HCT116 (cell line): ENCODE data around the gene FAAP24. TPM values are rescaled to one million over a fixed set of nuclear protein-coding genes. Genes with fewer than 3 reads are reported as not detected.

Source experiments
- ATAC-seq: fragments of 200-7000 bp; cut with Tn5 transposase; 2 replicates; pipeline ENCODE4 v1.9.1; 2020; ENCODE audit warnings: mild to moderate bottlenecking, moderate library complexity
- BruUV-seq: library from RNA; stranded (reverse); fragments of 400-500 nt; replicated peaks from 2 replicates; lab custom pipeline; 2021; lab: Mats Ljungman, UMichigan
- CTCF ChIA-PET: fragments of 300-600 bp; sonication (Branson Sonifier 250); formaldehyde crosslinking; loops from one replicate; lab custom pipeline; 2021; ENCODE audit warnings: antibody characterized with exemption; lab: Charles Lee
- POLR2A ChIA-PET: fragments of 300-600, 350-600 bp; sonication (Branson Sonifier 250); formaldehyde crosslinking; loops from one replicate; lab custom pipeline; 2021; ENCODE audit warnings: antibody characterized with exemption; lab: Charles Lee
- RAD21 ChIA-PET, 2 experiments: fragments of 300-600 bp; sonication (Branson Sonifier 250); formaldehyde crosslinking; loops; one replicate each; lab custom pipeline; 2023; ENCODE audit warnings: low total read pairs in 2 of 2; ENCODE audit not compliant: uncharacterized antibody in 2 of 2, unreplicated experiment in 2 of 2, low non-redundant PET in 1 of 2; lab: Charles Lee
- DNase-seq: peaks from one replicate; pipeline ENCODE4 v3.0.0-alpha.2; 2010; ENCODE audit warnings: low read depth, low spot score
- H2AFZ ChIP-seq: fragments of 200-600 bp; shearing (Covaris generic), sonication (generic); 2 replicates; pipeline ENCODE4 v1.6.1; 2017; ENCODE audit warnings: low read depth, mixed run types, mixed read lengths, antibody characterized with exemption, low read length; ENCODE audit not compliant: poor library complexity, severe bottlenecking
- H3K27ac ChIP-seq: 2 replicates; pipeline ENCODE4 v1.5.1; 2012; ENCODE audit warnings: low read depth, low read length
- H3K27me3 ChIP-seq: fragments of 200-600 bp; sonication (generic); 2 replicates; pipeline ENCODE4 v1.6.1; 2016; ENCODE audit warnings: mixed run types, low read length, mixed read lengths; ENCODE audit not compliant: insufficient read depth
- H3K36me3 ChIP-seq, 2 experiments: fragments of 200-500 bp in 1 of 2; fragments of 200-600 bp in 1 of 2; sonication (Bioruptor generic) in 1 of 2; sonication (generic) in 1 of 2; 2 replicates each; pipeline versions ENCODE4 v1.5.1 to v1.6.1; 2014 to 2016; ENCODE audit warnings: low read length in 2 of 2, inconsistent platforms in 1 of 2, mixed read lengths in 1 of 2, mixed run types in 1 of 2; ENCODE audit not compliant: insufficient read depth in 2 of 2, control insufficient read depth in 1 of 2
- H3K4me1 ChIP-seq, 2 experiments: fragments of 200-600 bp in 1 of 2; sonication (generic) in 1 of 2; 2 replicates each; pipeline versions ENCODE4 v1.5.1 to v1.6.1; 2012 to 2017; ENCODE audit warnings: low read length in 2 of 2, inconsistent platforms in 1 of 2, mild to moderate bottlenecking in 1 of 2, mixed read lengths in 1 of 2, mixed run types in 1 of 2, moderate library complexity in 1 of 2; ENCODE audit not compliant: insufficient read depth in 2 of 2, control insufficient read depth in 1 of 2
- H3K4me2 ChIP-seq: fragments of 200-600 bp; sonication (generic); 2 replicates; pipeline ENCODE4 v1.6.1; 2017; ENCODE audit warnings: mixed run types, low read length, mixed read lengths
- H3K4me3 ChIP-seq, 2 experiments: fragments of 200-600 bp in 1 of 2; sonication (generic) in 1 of 2; replicated peaks in 1 of 2; 2 replicates each; pipeline ENCODE4 v1.5.1; 2011 to 2016; ENCODE audit warnings: low read length in 2 of 2, control low read depth in 1 of 2, low read depth in 1 of 2, mild to moderate bottlenecking in 1 of 2, mixed read lengths in 1 of 2, mixed run types in 1 of 2
- H3K79me2 ChIP-seq: fragments of 200-600 bp; sonication (generic); 2 replicates; pipeline ENCODE4 v1.6.1; 2017; ENCODE audit warnings: mild to moderate bottlenecking, mixed run types, low read length, moderate library complexity, mixed read lengths; ENCODE audit not compliant: insufficient read depth
- H3K9ac ChIP-seq: fragments of 200-600 bp; sonication (generic); 2 replicates; pipeline ENCODE4 v1.6.1; 2016; ENCODE audit warnings: low read length, mixed read lengths
- H3K9me2 ChIP-seq: fragments of 200-600 bp; sonication (generic), shearing (Covaris generic); 2 replicates; pipeline ENCODE4 v1.6.1; 2017; ENCODE audit warnings: mixed run types, mild to moderate bottlenecking, moderate library complexity; ENCODE audit not compliant: insufficient read depth
- H3K9me3 ChIP-seq, 2 experiments: fragments of 200-500 bp in 1 of 2; fragments of 200-600 bp in 1 of 2; sonication (Bioruptor generic) in 1 of 2; sonication (generic) in 1 of 2; 2 replicates each; pipeline ENCODE4 v1.6.1; 2014 to 2017; ENCODE audit warnings: low read length in 2 of 2, mixed read lengths in 2 of 2, inconsistent platforms in 1 of 2, low read depth in 1 of 2, mild to moderate bottlenecking in 1 of 2, mixed run types in 1 of 2, moderate library complexity in 1 of 2; ENCODE audit not compliant: control insufficient read depth in 1 of 2, insufficient read depth in 1 of 2
- H4K20me1 ChIP-seq: fragments of 200-600 bp; sonication (generic), shearing (Covaris generic); 2 replicates; pipeline ENCODE4 v1.6.1; 2017; ENCODE audit warnings: mixed run types, mild to moderate bottlenecking, moderate library complexity; ENCODE audit not compliant: insufficient read depth
- EGR1 ChIP-seq: IDR thresholded peaks from 2 replicates; pipeline ENCODE4 v1.6.1; 2012; ENCODE audit warnings: low read depth
- ELF1 ChIP-seq: IDR thresholded peaks from 2 replicates; pipeline ENCODE4 v1.6.1; 2012; ENCODE audit warnings: low read depth, borderline replicate concordance
- EZH2 ChIP-seq: fragments of 200-600 bp; sonication (generic); IDR thresholded peaks from 2 replicates; pipeline ENCODE4 v1.6.1; 2017; ENCODE audit warnings: antibody characterized with exemption, mixed run types
- EZH2phosphoT487 ChIP-seq: fragments of 200-600 bp; IDR thresholded peaks from 2 replicates; pipeline ENCODE4 v1.6.1; 2018; ENCODE audit warnings: antibody characterized with exemption, borderline replicate concordance
- FOSL1 ChIP-seq: IDR thresholded peaks from 2 replicates; pipeline ENCODE4 v1.6.1; 2012; ENCODE audit warnings: low read depth
- JUND ChIP-seq: IDR thresholded peaks from 2 replicates; pipeline ENCODE4 v1.6.1; 2012
- POLR2A ChIP-seq: IDR thresholded peaks from 2 replicates; pipeline ENCODE4 v1.7.0; 2011; ENCODE audit warnings: borderline replicate concordance; ENCODE audit not compliant: insufficient read depth, insufficient read length; ENCODE audit errors: extremely low read depth
- POLR2AphosphoS5 ChIP-seq: IDR thresholded peaks from 2 replicates; pipeline ENCODE4 v1.6.1; 2011; ENCODE audit warnings: mild to moderate bottlenecking, low read depth, low read length, moderate library complexity
- RAD21 ChIP-seq: IDR thresholded peaks from 2 replicates; pipeline ENCODE4 v1.6.1; 2012; ENCODE audit warnings: low read depth, mild to moderate bottlenecking
- SIN3A ChIP-seq: IDR thresholded peaks from 2 replicates; pipeline ENCODE4 v1.6.1; 2012; ENCODE audit warnings: low read depth
- SP1 ChIP-seq: IDR thresholded peaks from 2 replicates; pipeline ENCODE4 v1.6.1; 2012; ENCODE audit warnings: low read depth
- TCF7L2 ChIP-seq: IDR thresholded peaks from 2 replicates; pipeline ENCODE4 v1.7.0; 2011; ENCODE audit warnings: borderline replicate concordance, inconsistent platforms; ENCODE audit not compliant: insufficient read depth, insufficient read length; ENCODE audit errors: extremely low read depth
- YY1 ChIP-seq: IDR thresholded peaks from 2 replicates; pipeline ENCODE4 v1.6.1; 2011; ENCODE audit warnings: low read length, low read depth, moderate library complexity, mild to moderate bottlenecking; ENCODE audit not compliant: insufficient replicate concordance; ENCODE audit errors: extremely low read depth
- ZFX ChIP-seq: fragments of 450-650 bp; IDR thresholded peaks from 2 replicates; pipeline ENCODE4 v1.6.1; 2017
- ZNF274 ChIP-seq: fragments of 200-500 bp; sonication (Bioruptor generic); IDR thresholded peaks from 2 replicates; pipeline ENCODE4 v1.6.1; 2014; ENCODE audit warnings: mild to moderate bottlenecking, low read depth, low read length, inconsistent platforms
- intact Hi-C: fragments of 100-400 bp; cut with micrococcal nuclease; formaldehyde crosslinking; loops from 2 replicates; pipeline ENCODE4 v1.10.0; 2022
- total RNA-seq: library from RNA; stranded (reverse); gene quantifications from one replicate; pipeline ENCODE4 v1.2.1, GENCODE V29; 2021; ENCODE audit not compliant: unreplicated experiment
- TF ChIP-seq, protein P1 (sequence below): IDR thresholded peaks from 2 replicates; pipeline ENCODE4 v1.6.1; 2011; ENCODE audit warnings: mild to moderate bottlenecking, low read length, moderate library complexity; ENCODE audit not compliant: insufficient replicate concordance; ENCODE audit errors: extremely low read depth
- TF ChIP-seq, protein P2 (sequence below): IDR thresholded peaks from 2 replicates; pipeline ENCODE4 v1.6.1; 2012; ENCODE audit warnings: low read depth

The FAAP24 gene
- total RNA-seq, 1 experiment from 2014 or later = 4.9 TPM

DNA sequence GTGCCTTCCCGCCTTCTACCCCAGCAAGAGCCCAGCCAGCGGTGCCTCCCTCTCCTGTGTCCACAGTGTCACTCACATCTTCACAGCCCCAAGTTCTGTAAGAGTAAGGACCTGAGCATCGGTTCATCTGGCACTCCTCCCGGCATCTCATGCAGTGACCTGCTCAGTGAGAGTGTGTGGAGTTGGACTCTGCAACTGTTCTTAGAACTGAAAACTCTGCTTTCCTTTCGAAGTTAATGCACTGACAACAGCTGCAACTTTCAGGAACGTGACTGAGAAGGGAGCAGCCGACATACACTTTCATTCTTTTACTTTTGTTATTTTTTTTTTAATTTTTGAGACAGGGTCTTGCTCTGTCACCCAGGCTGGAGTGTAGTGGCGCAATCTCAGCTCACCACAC lies 41.5 kb upstream of the FAAP24 start:
- ATAC-seq = no peak
- Histone ChIP-seq H3K4me2 (no peak overlapping the region), H3K4me1 (no peaks in the 10 kb centered on the region), H2AFZ (no peak overlapping the region), H3K27me3 (no peaks in the 10 kb centered on the region), H3K9ac (no peak overlapping the region), H3K79me2 (no peaks in the 10 kb centered on the region), H3K4me3 (no peak overlapping the region), H4K20me1 (no peaks in the 10 kb centered on the region), H3K9me3 (no peaks in the 10 kb centered on the region), H3K9me2 (no peaks in the 10 kb centered on the region), H3K27ac (no peak overlapping the region), H3K36me3 (peaks cover 0 to 2% of the 10 kb centered on the region in 2 experiments; a peak in 1 of 4 replicates)
- no peak for DNase-seq
- BruUV-seq = no TSS peak
- TF ChIP-seq YY1 = no peak
- no peak for TF ChIP-seq RAD21
- TF ChIP-seq EZH2 = no peak
- no peak for TF ChIP-seq SP1
- ChIA-PET CTCF (no interaction called here), RAD21 (no interaction called here), POLR2A (no interaction called here)
- intact Hi-C loops = no loop called here

DNA sequence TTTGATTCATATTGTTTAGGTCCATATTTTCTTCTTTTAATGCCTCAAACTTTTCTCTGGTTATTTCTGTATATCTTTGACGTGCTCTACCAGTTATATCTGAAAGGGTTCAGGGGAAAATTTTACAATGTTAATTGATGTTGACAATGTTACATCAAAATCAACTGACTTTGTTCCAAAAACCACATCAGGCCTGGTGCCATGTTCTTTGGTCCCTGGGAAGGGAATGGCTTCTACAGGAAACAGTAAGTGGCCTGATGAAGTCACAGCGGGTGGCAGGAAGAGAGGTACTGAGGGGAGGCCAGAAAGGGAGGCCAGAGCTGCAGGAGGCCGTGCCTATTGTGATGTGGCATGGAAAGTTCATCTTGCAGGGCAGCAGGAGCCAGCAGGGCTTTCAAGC lies 38.5 kb upstream of the FAAP24 start:
- RAD21 ChIA-PET = no interaction called here
- Histone ChIP-seq H3K4me2 (no peak overlapping the region), H3K9me3 (no peaks in the 10 kb centered on the region), H3K79me2 (no peaks in the 10 kb centered on the region), H2AFZ (no peak overlapping the region), H3K4me3 (no peak overlapping the region), H3K36me3 (peaks cover 0 to 2% of the 10 kb centered on the region in 2 experiments; a peak in 1 of 4 replicates), H4K20me1 (no peaks in the 10 kb centered on the region), H3K9me2 (no peaks in the 10 kb centered on the region), H3K27ac (no peak overlapping the region), H3K9ac (no peak overlapping the region), H3K27me3 (no peaks in the 10 kb centered on the region), H3K4me1 (no peaks in the 10 kb centered on the region)
- ATAC-seq = no peak
- POLR2A ChIA-PET = no interaction called here
- BruUV-seq = no TSS peak
- DNase-seq = no peak
- intact Hi-C loops = no loop called here
- CTCF ChIA-PET = no interaction called here
- no peak for TF ChIP-seq ELF1
- TF ChIP-seq EGR1 = no peak
- TF ChIP-seq SIN3A = no peak
- TF ChIP-seq, protein P1, sequence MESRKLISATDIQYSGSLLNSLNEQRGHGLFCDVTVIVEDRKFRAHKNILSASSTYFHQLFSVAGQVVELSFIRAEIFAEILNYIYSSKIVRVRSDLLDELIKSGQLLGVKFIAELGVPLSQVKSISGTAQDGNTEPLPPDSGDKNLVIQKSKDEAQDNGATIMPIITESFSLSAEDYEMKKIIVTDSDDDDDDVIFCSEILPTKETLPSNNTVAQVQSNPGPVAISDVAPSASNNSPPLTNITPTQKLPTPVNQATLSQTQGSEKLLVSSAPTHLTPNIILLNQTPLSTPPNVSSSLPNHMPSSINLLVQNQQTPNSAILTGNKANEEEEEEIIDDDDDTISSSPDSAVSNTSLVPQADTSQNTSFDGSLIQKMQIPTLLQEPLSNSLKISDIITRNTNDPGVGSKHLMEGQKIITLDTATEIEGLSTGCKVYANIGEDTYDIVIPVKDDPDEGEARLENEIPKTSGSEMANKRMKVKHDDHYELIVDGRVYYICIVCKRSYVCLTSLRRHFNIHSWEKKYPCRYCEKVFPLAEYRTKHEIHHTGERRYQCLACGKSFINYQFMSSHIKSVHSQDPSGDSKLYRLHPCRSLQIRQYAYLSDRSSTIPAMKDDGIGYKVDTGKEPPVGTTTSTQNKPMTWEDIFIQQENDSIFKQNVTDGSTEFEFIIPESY = no peak
- no peak for TF ChIP-seq EZH2phosphoT487
- no peak for TF ChIP-seq ZFX
- TF ChIP-seq ZNF274 = no peak
- no peak for TF ChIP-seq FOSL1
- TF ChIP-seq, protein P2, sequence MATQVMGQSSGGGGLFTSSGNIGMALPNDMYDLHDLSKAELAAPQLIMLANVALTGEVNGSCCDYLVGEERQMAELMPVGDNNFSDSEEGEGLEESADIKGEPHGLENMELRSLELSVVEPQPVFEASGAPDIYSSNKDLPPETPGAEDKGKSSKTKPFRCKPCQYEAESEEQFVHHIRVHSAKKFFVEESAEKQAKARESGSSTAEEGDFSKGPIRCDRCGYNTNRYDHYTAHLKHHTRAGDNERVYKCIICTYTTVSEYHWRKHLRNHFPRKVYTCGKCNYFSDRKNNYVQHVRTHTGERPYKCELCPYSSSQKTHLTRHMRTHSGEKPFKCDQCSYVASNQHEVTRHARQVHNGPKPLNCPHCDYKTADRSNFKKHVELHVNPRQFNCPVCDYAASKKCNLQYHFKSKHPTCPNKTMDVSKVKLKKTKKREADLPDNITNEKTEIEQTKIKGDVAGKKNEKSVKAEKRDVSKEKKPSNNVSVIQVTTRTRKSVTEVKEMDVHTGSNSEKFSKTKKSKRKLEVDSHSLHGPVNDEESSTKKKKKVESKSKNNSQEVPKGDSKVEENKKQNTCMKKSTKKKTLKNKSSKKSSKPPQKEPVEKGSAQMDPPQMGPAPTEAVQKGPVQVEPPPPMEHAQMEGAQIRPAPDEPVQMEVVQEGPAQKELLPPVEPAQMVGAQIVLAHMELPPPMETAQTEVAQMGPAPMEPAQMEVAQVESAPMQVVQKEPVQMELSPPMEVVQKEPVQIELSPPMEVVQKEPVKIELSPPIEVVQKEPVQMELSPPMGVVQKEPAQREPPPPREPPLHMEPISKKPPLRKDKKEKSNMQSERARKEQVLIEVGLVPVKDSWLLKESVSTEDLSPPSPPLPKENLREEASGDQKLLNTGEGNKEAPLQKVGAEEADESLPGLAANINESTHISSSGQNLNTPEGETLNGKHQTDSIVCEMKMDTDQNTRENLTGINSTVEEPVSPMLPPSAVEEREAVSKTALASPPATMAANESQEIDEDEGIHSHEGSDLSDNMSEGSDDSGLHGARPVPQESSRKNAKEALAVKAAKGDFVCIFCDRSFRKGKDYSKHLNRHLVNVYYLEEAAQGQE = no peak
- TF ChIP-seq POLR2A = no peak
- no peak for TF ChIP-seq JUND
- no peak for TF ChIP-seq EZH2
- TF ChIP-seq YY1 = no peak
- TF ChIP-seq SP1 = no peak
- no peak for TF ChIP-seq TCF7L2
- TF ChIP-seq POLR2AphosphoS5 = no peak
- TF ChIP-seq, all 23 proteins: peak for 0
